HL-60 (cell line): Measurements from ENCODE around the gene SCD.

Source experiments
- DNase-seq, 2 experiments: peaks; one replicate each; pipeline ENCODE4 v3.0.0-alpha.2; 2010 to 2020; ENCODE audit warnings: low read depth in 1 of 2, low spot score in 1 of 2
- H3K27ac ChIP-seq: fragments of 250-450 bp; sonication (Bioruptor Pico); replicated peaks from 2 replicates; pipeline ENCODE4 v1.5.1; 2020; ENCODE audit warnings: mild to moderate bottlenecking, moderate library complexity
- H3K27me3 ChIP-seq: fragments of 250-450 bp; sonication (Bioruptor Pico); 2 replicates; pipeline ENCODE4 v1.5.1; 2021; ENCODE audit warnings: mild to moderate bottlenecking, moderate library complexity; ENCODE audit not compliant: insufficient read depth, poor library complexity, severe bottlenecking
- H3K4me3 ChIP-seq: replicated peaks from 2 replicates; pipeline ENCODE4 v1.5.1; 2011; ENCODE audit warnings: mild to moderate bottlenecking, control low read depth, low read length; ENCODE audit not compliant: insufficient read depth
- CTCF ChIP-seq: IDR thresholded peaks from one replicate; pipeline ENCODE4 v1.5.1; 2011; ENCODE audit warnings: low read length, control low read depth, inconsistent platforms; ENCODE audit not compliant: insufficient read depth
- GABPA ChIP-seq: IDR thresholded peaks from 2 replicates; pipeline ENCODE4 v1.6.1; 2012; ENCODE audit warnings: low read depth
- POLR2AphosphoS5 ChIP-seq: IDR thresholded peaks from 2 replicates; pipeline ENCODE4 v1.6.1; 2012; ENCODE audit warnings: low read depth
- REST ChIP-seq: IDR thresholded peaks from 2 replicates; pipeline ENCODE4 v1.6.1; 2012; ENCODE audit warnings: low read depth; ENCODE audit not compliant: insufficient replicate concordance
- SPI1 ChIP-seq: IDR thresholded peaks from 2 replicates; pipeline ENCODE4 v1.6.1; 2012; ENCODE audit warnings: low read depth, mild to moderate bottlenecking, borderline replicate concordance

Gene SCD

GRCh38 chr10:100333661-100334440 lies 13.2 kb upstream of the SCD start:
- no peak for DNase-seq
- Histone ChIP-seq H3K27ac (no peak overlapping the region), H3K27me3 (no peaks in the 10 kb centered on the region), H3K4me3 (no peak overlapping the region)
- TF ChIP-seq GABPA (no peak), REST (no peak), POLR2AphosphoS5 (no peak), CTCF (no peak), SPI1 (no peak)

- Histone ChIP-seq H3K27ac (no peak overlapping the region), H3K4me3 (no peak overlapping the region), H3K27me3 (no peaks in the 10 kb centered on the region)
- peak in 1 of 2 experiments; percentile 13 for DNase-seq
- no peak for TF ChIP-seq GABPA
- TF ChIP-seq SPI1: no peak
- TF ChIP-seq REST: no peak
- no peak for TF ChIP-seq POLR2AphosphoS5
- TF ChIP-seq CTCF: no peak
Measured at GRCh38 chr10:100334762-100335161, 12.3 kb upstream of the SCD start.

- TF ChIP-seq CTCF (peak; percentile 86), SPI1 (no peak), REST (no peak), POLR2AphosphoS5 (no peak)
- Histone ChIP-seq H3K27ac (no peak overlapping the region), H3K27me3 (no peaks in the 10 kb centered on the region), H3K4me3 (no peak overlapping the region)
- DNase-seq: peak in 1 of 2 experiments; percentile 69
Measured at GRCh38 chr10:100338434-100339036, 8.5 kb upstream of the SCD start.
